Measurements from ENCODE around the gene TMEM19.
A peak's percentile ranks its signal among the peaks of the same experiment; 100 is the strongest.

The TMEM19 gene

DNA sequence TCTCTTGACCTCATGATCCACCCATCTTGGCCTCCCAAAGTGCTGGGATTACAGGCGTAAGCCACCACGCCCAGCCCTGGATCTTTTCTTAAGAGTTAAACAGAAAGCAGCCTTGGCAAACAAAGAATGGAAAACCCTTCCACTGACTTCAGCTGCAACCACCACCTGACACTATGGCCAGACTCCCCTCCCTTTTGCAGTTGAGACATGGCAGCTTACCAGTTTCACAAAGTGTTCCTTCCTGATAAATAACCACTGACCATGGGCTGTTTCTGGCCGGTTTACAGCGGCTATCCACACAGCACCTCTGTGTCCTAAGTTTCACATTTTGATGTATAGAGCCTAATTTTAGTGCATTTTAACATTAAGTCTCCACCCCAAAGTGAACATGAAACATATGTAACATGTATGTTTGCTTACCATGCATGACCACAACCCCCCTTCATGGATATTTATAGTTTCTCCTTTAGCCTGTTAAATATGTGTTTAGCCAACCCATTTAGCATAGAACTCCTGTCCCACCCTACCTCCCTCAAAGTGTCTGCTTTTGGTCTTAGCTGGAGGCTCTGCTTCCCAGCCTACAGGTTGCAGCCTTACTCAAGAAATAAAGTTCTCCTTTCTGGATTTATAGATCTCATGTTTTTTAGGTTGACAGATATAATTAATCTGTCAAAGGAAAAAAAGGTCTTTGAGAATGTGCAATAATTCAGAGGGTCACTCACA is 36.1 kb downstream of the TMEM19 start:
- DNase-seq: no peak

DNA sequence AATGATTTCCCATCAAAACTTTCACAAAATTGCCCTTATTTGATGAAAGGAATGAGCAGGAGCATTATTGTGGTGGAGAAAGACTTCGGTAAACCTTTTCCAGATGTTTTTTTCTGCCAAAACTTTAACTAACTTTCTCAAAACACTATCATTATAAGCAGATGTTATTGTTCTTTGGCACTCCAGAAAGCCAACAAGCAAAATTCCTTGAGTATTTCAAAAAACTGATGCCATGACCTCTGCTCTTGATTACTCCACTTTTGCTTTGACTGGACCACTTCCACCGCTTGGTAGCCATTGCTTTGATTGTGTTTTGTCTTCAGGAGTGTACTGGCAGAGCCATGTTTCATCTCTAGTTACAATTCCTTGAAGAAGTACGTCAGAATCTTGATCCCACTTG is 39.1 kb downstream of the TMEM19 start:
- DNase-seq: no peak

GRCh38 chr12:71726548-71726947 is 40.7 kb downstream of the TMEM19 start:
- no peak for DNase-seq

DNA sequence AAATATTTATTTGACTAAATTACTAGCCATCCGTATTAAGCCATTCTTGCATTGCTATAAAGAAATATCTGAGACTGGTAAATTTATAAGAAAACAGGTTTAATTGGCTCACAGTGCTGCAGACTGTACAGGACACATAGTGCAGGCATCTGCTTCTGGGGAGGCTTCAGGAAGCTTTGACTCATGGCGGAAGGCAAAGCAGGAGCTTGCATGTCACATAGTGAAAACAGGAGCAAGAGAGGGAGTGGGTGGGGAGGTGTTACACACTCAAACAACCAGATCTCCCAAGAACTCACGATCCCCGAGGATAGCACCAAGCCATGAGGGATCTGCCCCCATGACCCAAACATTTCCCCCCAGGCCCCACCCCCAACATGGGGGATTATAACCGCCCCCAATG is 42.1 kb downstream of the TMEM19 start:
- no peak for DNase-seq

DNA sequence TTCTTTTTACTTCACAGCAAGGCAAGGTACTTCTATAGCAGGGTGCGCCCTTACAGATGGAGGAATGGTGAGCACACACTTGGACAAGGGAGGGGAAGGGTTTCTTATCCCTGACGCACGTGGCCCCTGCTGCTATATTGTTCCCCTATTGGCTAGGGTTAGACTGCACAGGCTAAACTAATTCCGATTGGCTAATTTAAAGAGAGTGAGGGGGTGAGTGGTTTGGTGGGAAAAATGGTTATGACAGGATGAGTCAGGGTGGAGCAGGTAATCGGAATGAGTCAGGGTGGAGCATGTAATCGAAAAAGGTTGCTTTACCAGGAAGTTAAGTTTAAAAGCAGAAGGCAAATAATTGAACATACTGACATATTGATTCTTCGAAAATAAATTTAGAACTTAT is 45.1 kb downstream of the TMEM19 start:
- DNase-seq: no peak

DNA sequence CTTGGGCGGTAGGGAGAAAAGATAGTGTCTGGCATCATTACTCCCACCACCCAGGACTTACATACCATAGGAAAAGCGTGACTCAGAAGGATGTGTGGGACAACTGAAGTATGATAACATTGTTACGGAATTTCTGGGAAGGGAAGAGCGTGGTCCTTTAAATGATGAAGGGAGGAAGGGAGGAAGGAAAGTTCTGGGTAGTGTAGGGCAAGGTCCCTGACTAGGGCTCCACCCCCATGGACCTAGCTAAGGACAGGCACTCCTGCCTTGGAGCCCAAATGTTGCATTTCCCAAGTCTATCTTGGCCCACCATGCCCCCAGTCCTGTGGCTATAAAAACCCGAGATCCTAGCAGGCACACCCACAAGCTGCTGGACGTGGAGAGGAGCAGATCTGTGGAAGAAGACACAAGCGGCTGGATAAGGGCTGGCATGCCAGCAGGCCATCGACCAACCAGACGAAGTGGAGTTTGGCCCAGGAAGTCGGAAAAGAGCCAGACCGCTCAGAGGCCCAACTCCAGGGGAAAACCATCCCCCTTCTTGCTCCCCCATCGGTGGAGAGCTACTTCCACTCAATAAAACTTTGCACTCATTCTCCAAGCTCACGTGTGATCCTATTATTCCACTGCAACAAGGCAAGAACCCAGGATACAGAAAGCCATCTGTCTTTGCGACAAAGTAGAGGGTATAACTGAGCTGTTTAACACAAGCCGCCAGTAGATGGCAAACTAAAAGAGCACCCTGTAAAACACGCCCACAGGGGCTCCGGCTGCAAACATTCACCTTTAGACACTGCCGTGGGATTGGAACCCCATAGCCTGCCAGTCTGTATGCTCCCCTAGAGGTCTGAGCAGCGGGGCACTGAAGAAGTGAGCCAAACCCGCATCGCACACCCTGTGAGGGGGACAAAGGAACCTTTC is 45.8 kb downstream of the TMEM19 start:
- no peak for DNase-seq

DNA sequence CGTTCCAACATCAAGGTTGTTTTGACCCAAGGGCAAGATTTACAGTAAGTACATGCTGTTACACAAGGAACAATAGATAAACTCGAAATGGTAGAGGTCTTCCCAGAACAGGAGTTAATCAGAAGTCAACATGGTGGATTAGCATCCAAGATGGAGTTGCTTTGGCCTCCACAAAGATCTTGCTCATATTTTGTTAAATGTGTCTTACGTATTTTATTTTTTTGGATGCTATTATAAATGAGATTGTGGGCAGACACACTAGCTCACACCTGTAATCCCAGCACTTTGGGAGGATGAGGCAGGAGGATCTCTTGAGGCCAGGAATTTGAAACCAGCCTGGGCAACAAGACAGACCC is 46.5 kb downstream of the TMEM19 start:
- DNase-seq: no peak

DNA sequence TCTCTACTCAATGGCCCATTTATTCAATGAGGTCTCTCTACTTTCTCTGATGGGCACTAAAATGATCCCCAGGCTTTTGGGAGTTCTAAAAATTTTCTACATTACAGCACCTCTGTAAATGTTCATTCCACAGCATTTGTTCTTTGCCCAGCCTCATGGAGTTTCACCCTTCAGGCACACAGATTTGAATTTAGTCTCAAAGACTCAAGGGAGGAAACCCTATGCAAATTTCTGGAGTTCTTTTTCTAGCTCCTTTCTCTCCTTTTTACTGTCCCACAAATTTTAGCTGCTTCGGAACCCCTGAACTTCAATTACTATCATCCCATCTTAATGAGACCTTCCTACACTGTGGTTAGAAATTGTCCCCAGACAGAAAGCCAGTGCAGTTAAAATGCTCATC is 51.3 kb downstream of the TMEM19 start:
- DNase-seq: no peak

- DNase-seq: no peak
Observed at GRCh38 chr12:71742998-71743397, 57.1 kb downstream of the TMEM19 start.

DNA sequence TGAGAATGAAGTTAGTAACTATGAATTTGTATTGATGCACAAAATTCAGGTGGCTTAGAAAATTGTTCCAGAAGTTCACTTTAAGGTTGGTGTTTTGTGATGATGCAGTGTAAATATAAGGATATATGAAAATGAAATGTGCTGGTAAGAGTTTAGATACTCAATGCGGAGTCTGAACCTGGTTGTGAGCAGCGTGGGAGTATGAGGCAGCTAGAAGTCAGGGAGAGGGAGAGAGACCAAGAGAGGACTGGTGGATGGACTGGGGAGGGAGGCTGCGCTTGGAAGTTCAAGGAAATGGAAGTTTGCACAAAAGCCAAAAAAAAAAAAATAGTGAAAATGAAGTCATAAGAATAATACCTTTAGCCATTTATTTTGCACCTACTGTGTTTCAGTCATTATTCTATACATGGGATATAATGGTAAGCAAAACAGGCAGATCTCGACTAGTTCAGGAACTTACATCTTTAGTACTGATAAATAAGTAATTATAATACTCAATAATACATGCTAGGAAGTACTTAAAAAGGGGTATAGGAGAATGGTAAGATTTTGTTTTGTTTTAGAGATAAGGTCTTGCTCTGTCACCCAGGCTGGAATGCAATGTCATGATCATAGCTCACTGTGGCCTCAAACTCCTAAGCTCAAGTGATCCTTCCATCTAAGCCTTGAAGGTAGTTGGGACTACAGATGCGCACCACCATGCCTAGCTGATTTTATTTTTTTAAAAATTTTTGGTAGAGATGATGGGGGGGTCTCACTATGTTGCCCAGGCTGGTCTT is 58.8 kb downstream of the TMEM19 start:
- no peak for DNase-seq

DNA sequence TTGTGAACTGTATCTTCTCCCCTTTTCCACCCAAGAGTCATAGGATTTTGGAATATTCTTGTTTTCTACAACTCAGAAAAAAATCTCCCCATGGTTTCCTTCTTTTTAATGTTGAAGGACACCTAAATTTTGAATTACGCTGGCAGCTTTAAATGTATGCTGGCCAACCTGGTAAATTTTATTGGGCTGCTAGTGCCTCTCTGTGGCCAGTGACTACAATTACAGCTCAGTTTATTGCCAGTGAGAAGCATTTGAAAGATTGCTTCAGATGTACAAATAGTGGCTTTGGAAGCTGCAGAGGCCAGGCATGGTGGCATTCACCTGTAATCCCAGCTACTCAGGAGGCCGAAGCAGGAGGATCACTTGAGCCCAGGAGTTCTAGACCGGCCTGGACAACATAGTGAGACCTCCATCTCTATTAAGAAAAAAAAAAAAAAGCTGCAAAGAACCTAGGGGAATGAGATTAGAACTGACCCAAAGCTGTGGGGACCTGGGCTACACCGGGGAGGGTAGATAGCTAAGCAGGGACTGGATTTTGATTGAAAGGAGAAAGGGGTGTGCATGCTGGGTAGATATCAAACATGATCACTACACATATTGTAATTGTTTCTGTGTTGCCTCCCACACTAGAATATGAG is 61.2 kb downstream of the TMEM19 start:
- DNase-seq: peak; percentile 34

GRCh38 chr12:71748081-71748850 is 62.4 kb downstream of the TMEM19 start:
- DNase-seq: no peak

DNA sequence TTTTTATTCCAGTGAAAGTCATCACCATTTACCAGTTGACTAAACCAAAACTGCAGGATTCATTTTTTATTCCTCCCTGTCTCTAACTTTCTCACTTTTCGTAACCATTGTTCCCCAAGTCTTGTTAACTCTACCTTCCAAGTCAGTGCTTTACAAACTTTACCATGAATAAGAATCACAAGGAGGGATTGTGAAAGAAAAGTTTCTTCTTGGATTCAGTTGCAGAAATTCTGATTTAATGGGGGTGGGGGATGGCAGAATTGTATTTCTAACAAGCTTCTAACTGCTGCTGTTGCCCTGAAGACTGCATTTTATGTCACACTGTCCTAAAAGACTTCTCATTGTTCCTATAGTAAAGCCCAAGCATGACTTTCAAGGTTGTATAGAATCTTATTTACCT is 63.8 kb downstream of the TMEM19 start:
- no peak for DNase-seq

- no peak for DNase-seq
Observed at GRCh38 chr12:71752891-71753290, 67.0 kb downstream of the TMEM19 start.

Data from right hindlimb (tissue), 1 donor.